Limb (tissue), 2 donors: ENCODE measurements around the gene LRIG2.
A peak's percentile ranks its signal among the peaks of the same experiment; 100 is the strongest.
"Not testable (repeated sequence)": the region's sequence is repeated elsewhere in the genome, so short reads cannot be mapped to it uniquely, and the experiment has no call there.

Experiments
- DNase-seq, 2 donors: peaks; one replicate each; pipeline ENCODE4 v3.0.0-alpha.2; 2016; ENCODE audit errors: extremely low spot score in 2 of 2

LRIG2 gene

DNA sequence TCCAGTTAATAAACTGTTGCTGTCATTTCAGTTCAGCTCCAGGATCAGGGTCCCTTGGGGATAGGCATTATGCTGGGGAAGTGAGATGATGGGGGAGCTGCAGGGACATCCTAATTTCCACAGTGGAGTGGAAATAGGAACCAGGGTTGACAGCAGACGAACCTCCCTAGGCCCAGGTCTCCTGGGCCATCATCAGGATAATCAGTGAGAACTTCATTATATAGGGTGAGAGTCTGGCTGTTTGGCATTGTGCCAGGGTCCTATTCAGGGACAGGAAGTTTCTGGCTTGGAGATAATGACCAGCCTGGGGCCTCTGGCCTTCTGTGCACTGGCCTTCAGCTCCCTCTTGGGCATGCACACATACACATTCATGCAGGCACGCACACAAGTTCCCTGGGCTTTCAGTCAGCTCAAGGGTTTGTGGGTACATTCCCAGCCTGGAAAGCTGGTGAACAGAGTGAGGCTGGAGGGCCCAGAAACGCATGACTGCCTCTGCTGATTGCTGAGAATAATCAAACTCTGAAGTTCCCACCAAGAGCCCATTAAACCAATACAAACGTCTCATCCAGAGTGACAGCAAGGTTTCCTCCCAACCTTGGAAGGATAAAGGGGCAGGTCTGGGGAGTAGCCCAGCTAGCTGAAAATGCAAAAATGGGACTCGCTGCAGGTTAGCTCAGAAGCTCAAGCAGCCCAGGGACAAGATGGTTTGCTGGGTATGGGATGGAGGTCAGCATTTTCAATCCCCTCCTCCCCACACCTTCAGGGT lies 13.9 kb upstream of the LRIG2 start:
- DNase-seq: peak in 1 of 2 donors; percentile 37

DNA sequence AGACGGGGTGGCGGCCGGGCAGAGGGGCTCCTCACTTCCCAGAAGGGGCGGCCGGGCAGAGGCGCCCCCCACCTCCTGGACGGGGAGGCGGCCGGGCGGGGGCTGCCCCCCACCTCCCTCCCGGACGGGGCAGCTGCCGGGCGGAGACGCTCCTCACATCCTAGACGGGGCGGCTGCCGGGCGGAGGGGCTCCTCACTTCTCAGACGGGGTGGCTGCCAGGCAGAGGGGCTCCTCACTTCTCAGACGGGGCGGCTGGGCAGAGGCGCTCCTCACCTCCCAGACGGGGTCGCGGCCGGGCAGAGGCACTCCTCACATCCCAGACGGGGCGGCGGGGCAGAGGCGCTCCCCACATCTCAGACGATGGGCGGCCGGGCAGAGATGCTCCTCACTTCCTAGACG lies 9.5 kb upstream of the LRIG2 start:
- DNase-seq: not testable (repeated sequence)

DNA sequence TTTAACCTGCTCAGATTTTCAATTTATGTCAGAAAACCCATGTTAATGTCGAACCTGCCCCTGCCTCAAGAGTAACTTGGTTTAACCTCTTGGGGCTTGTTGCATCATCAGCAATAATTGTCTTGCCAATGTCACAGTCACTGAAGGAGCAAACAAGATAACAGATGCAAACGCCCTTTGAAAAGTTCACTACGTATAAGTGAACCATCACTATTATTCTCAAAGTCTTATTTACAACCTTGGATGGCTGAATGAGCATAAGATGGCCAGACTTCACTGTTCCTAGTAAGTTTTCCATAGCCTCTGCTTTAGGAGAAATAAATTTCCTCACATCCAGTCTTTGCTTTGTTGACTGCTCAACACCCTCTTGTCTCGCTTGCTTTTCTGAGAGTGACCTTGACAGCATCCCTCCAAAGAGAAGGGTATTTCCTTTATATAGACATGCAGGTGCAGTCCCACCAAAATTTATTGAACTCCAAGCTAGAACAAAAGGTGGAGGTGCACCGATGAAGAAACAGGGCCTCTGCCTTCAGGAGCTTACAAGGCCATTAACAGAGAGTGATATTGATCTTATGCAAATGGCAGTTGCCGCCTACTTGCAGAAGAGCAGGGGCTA lies 749 bp upstream of the LRIG2 start:
- no peak for DNase-seq

DNA sequence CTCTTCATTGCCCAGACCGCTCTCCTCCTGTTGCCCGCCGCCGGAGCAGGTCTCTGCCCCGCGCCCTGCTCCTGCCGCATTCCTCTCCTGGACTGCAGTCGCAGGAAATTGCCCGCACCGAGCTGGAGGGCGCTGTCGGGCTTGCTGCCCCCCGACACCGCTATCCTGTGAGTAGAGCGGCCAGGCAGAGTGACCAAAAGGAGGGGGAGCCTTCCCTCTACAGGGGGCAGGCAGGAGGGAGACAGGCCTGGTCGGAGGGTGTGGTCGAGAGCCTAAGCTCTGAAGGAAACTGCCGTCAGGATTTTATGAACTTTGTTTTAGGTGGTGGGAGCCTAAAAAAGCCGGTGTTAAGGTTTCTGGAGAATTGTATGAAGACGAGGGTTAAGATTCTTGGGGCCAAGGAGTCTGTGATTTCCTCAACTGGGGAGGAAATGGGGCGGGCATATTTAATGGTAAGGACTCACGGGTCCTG lies 517 bp downstream of the LRIG2 start:
- no peak for DNase-seq

DNA sequence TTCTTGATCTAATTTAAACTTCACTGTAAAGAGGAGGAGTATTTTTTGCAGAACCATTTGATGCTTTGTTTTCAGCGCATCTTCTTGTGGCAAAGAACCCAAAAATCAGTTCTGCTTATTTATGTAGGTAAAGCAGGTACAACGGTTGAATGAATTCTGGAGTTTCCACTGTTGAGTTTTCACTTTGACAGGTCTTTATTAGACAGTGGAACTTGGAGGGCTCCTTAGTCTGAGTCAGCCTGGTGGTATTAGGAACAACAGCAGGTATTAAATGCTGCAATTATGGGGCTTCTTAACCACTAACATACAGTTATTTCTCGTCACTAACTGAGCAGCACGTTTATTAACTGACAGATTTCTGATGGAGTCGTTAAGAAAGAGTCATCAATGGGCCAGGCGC lies 1.2 kb downstream of the LRIG2 start:
- no peak for DNase-seq

DNA sequence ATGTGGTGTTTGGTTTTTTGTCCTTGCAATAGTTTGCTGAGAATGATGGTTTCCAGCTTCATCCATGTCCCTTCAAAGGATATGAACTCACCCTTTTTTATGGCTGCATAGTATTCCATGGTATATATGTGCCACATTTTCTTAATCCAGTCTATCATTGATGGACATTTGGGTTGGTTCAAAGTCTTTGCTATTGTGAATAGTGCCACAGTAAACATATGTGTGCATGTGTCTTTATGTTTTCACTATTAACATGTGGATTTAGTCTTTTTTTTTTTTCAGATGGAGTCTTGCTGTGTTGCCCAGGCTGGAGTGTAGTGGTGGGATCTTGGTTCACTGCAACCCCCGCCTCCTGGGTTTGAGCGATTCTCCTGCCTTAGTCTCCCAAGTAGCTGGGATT lies 5.0 kb downstream of the LRIG2 start:
- DNase-seq: not testable (repeated sequence)

DNA sequence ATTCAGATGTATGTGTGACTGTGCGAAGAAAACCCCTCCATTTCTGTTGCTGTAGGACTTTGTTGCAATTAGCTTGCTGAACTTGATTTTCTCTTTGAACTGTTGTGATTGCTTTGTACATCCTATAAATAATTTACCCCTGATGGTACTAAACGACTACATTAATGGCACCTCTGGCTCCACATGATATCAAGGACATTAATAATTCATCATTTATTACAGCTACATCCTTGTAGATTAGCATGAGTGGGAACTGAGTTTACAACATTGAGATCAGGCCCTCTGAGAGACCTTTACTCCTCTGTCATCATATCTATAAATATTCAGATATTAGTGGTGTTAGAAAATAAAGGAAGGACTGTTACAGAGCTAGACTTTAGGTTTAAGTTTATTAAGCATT lies 13.5 kb downstream of the LRIG2 start:
- no peak for DNase-seq

DNA sequence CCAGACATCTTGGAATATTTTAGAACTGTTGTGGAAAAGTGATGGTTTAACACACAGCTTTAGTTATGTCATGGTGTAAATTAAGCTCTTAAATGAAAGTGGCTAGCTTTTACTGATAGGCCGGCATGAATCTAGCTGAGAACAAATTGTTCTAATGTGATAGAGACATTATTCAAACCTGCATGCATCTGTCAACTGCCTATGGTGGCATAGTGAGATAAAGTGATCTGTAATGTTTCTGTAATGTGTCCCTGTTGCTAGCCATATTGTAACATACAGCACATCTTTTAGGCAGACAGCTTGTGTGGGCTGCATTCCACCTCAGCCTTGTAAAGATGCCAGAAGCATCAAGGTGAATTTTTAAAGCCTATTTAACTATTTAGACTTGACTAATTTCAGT lies 16.0 kb downstream of the LRIG2 start:
- DNase-seq: no peak

DNA sequence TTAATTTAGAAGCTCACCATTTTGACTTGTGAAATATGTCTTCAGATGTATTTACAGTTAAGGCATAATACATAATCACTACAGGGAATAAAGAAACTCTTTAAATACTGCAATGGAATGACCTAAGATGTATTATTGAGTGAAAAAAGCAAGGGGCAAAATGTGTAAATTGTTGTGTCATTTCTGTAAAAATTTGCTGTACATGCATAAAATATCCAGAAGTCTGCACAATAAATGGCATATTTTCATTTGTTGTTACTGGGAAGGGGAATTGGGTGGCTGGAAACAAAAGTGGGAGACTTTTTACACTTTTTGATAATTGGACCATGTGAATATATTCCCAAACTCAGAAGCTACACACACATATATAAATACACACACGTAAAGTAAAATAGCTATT lies 17.1 kb downstream of the LRIG2 start:
- no peak for DNase-seq

DNA sequence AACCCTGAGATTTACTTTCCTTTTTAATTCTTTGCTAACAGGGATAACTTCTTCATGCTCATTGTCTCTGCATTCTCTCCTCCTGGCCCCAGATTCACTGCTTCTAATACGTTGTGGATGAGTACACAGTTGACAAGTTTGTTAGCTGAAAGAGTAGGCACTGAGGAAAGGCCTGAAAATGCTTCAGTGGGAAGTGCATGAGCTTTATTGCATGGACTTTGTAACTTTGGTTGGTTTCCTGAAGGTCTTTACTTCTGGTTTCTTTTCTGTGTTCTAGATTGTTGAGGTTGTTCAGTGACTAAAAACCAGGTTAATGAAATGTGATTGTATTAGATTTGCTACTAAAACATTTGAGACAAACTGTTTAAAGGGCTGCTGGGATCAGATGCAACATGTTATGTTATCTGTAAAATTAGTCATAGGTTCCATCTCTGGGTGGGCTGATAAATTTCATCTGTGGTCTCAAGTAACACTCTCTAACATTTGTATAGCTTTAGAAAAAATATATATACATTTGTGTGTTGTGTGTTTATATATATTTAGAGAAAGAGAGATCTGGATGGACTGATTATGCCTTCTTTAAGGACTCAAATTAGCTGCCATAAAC lies 19.1 kb downstream of the LRIG2 start:
- no peak for DNase-seq

DNA sequence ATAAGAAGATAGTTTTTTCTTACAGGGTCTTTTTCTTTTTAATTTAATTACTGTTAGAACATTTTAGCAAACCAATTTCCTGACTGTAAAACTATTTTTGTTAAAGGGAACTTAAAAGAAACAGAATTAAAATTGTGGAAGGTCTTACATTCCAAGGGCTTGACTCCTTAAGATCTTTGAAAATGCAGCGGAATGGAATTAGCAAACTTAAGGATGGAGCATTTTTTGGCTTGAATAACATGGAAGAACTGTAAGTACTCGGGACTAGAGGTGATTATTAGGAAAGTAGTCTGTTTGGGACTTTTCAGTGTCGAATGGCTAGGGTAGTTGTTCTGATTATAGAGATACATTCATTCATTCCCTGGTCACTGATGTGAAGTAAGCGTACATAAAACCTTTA lies 21.5 kb downstream of the LRIG2 start:
- DNase-seq: no peak

DNA sequence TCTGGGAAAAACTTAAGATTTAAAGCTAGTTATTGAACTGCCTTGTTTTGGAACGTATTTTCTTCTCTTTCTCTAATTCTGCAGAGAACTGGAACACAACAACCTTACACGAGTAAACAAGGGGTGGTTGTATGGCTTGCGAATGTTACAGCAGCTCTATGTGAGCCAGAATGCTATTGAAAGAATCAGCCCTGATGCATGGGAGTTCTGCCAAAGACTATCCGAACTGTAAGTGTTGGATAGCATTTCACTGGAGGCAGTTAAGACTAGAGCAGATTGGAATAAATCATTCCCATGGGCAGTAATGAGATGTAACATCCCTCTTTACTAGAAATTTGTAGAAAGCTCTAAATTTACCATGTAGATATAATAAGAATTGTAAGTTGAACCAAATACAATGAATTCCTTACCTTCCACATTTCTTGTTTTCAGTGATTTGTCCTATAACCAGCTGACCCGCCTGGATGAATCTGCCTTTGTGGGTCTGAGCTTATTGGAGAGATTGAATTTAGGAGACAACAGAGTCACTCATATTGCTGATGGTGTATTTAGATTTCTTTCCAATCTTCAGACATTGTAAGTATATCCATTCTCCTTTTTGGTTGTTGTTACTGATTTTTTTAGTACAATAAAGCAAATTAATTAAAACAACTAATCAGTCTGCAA lies 22.9 kb downstream of the LRIG2 start:
- no peak for DNase-seq

DNA sequence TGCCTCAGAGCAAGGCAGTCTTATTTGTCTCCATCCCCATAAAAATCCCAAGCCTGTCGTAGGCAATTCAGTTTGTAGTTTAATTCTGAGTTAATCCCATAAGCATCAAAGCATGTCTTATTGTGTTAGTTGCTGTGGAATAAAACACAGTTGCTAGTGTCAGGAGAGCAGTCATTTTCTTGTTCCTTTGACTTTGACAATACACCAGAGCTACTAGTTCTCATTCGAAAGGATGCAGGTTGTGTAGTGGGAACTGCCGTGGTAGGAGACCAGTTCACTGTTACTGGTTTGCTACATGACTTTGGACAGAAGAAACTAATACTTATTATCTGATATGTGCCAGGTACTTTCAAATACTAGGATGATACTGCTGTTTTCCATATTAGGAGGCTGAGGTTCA lies 23.5 kb downstream of the LRIG2 start:
- DNase-seq: no peak

DNA sequence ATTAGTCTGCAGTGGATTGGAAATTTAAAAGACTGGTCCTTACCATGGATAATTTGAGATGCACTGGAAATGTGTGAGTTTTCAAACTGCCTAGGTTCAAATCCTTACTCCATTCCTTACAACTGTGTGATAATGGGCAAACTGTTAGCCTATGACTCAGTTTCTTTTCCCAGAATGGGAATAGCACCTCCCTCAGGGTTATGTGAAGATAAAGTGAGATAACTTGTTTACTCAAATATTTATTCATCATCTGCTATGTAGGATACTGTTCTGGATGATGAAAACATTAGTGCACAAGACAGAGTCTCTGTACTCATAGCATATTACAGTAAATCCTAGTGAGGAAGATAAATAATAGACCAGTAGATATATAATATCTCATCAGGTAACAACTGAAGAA lies 28.6 kb downstream of the LRIG2 start:
- DNase-seq: no peak

DNA sequence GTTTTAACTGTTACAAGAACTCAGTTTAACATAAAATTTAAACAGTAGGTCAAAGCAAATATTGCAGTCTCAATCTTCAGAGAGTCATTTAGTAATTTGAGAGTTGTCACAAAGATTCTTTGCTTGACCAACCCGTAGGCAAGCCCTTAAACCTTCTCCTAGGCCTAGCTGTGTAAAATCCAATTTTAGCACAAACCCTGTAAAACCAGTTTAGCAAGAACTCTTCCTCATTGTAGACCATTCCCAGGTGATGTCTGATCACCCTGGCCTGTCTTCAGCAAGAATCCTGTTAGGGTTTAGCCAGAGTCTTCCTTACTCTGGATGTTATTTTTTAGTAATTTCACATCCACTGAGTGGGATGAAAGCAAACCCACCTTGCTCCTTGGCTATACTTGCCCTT lies 30.1 kb downstream of the LRIG2 start:
- no peak for DNase-seq

DNA sequence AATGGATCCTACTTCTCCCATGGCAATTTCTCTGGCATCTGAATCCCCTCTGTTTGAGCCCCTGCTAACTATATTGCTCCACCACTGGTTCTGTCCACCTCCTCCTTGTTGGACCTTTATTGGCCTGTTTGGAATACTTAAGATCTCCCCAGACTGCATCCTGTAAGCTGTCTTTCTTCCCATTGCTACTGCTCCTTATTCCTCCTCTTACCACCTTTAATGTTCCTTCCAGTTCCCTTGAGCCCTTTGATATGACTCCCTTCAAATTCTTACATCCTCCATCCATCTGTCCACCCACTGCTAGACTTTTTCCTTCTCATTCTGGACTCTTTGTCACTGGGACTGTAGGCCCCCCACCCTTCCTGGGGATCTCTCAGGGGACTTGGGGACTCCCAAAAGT lies 31.0 kb downstream of the LRIG2 start:
- DNase-seq: no peak

DNA sequence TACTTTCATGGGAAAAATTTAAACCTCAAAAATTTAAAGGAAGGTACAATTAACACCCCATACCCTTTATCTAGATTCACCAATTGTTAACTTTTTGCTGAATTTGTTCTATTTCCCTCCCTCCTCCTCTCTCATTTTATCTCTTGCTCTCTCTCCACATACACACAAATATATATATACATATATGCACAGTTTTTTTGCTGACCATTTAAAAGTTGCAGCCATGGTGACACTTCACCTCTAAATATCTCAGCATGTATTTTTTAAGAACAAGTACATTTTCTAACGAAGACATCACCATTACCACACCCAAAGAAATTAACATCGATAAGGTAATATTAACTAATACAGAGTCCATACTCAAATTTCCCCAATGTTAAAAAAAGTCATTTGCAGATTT lies 33.9 kb downstream of the LRIG2 start:
- no peak for DNase-seq

DNA sequence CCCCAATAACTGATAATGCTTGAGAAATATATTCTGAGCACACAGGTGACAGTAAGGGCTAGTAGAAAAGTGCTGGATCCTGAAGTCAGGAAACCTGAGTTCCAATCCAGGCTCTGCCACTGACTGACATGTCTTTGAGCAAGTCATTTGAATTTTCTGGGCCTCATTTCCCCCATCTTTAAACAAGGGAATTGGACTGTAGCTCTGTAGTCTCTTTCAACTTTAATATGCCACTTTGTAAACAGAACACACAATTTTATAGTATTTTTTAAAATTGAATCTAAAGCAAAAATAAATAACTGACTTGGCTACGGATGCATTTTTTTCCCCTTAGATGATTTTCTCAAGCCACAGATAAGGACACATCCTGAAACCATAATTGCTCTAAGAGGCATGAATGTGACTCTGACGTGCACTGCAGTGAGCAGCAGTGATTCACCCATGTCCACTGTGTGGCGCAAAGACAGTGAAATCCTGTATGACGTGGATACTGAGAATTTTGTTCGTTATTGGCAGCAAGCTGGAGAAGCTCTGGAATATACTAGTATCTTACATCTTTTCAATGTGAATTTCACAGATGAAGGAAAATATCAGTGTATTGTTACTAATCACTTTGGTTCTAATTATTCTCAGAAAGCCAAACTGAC lies 37.0 kb downstream of the LRIG2 start:
- DNase-seq: no peak

DNA sequence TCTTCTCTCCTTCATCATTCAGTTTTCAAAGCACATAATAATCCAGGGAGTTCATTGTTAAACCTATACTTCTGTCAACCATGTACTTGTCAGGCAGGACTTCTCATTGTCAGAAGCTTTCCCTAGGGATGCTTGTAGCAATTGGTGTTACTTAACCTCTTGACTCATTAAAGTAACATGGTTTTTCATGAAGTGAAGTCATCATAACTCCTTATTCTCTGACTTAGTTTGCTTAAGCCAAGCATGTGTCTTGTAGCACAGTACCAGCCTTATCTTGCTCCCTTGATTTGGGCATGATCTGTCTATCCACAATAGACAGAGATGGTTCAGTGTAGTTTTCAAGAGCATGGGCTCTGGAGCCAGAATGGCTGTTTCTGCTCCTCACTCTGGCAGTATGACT lies 45.3 kb downstream of the LRIG2 start:
- DNase-seq: no peak

DNA sequence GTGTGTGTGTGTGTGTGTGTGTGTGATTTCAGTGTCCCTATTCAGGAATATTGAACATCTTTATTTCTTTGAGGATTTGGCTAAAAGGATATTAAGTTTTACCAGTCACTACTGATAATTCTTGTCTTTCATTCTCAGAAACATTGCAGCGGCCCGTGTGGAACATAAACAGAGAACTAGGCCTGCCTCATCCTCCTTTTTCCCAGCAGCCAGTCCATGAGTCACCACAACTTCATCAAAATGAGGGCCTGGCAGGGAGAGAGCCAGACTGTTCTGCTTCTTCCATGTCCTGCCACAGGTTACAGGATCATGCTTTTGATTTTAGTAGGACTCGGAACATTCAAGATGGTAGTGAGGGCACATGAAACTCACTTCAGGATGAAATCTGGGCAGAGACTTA lies 50.7 kb downstream of the LRIG2 start:
- no peak for DNase-seq

DNA sequence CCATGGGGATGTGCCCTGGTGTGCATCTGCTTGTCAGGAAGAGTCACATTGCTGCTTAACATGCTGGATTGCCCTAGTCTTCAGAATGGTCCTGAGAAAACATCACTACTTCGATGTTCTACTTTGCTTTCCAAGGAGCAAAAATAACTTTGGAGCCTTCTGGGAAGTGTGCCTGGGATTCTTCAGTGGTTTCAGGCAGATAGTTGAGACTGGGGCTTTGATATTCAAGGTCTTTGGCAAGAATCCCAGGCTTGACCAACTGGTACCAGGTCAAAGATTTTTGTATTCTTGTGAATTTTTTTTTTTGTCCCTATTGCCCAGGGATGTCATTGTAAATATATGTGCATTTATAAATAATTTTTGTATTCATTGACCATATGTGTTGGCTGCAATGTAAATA lies 51.4 kb downstream of the LRIG2 start:
- DNase-seq: no peak

DNA sequence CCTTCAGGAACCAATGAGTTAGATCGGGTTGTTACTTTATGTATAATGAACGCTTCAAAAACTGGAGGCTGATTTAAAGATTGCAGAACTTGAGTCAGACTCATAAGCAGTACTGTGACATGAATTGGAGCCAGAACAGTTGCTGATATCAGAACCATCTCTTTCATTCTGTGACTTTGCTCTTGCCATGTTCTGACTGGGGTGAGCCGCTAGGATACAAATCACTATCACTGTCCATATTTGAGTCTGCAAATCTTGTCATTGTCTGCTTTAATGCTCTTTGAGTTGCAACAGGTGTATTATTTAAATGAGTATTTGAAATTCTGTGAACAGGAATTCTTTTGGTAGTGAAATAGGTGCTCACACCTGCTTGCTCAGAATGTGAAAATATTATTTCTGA lies 52.5 kb downstream of the LRIG2 start:
- DNase-seq: no peak
